HG03457 (cell line): ENCODE results near the gene TEKT4.
"Not testable (repeated sequence)": the region's sequence is repeated elsewhere in the genome, so short reads cannot be mapped to it uniquely, and the experiment has no call there.

Source experiments
- ATAC-seq: cut with Tn5 transposase; IDR thresholded peaks from one replicate; pipeline ENCODE4 v1.9.1; 2021; ENCODE audit warnings: moderate number of reproducible peaks; ENCODE audit not compliant: unreplicated experiment

The TEKT4 gene, protein sequence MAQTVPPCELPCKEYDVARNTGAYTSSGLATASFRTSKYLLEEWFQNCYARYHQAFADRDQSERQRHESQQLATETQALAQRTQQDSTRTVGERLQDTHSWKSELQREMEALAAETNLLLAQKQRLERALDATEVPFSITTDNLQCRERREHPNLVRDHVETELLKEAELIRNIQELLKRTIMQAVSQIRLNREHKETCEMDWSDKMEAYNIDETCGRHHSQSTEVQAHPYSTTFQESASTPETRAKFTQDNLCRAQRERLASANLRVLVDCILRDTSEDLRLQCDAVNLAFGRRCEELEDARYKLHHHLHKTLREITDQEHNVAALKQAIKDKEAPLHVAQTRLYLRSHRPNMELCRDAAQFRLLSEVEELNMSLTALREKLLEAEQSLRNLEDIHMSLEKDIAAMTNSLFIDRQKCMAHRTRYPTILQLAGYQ

DNA sequence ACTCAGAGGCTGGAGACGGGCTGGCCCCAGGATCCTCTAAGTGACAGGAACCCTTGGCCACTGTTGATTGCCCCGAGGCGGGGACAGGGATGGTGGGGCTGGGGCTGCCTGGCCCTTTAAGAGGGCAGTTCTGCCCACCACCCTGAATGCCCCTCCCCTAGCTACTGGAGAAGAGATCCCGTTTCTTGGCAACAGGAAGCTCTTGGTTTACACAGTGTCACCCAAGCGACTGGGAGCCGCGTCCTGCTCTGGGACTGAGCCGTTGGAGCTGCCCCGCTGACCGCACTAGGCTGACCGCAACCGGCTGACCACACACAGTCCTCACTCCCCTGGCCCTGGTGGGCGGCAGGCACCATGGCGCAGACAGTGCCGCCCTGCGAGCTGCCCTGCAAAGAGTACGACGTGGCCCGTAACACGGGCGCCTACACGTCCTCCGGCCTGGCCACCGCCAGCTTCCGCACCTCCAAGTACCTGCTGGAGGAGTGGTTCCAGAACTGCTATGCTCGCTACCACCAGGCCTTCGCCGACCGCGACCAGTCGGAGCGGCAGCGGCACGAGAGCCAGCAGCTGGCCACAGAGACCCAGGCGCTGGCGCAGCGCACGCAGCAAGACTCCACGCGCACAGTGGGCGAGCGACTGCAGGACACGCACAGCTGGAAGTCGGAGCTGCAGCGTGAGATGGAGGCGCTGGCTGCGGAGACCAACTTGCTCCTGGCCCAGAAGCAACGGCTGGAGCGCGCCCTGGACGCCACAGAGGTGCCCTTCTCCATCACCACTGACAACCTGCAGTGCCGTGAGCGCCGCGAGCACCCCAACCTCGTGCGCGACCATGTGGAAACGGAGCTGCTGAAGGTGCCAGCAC, at the start of gene TEKT4:
TSS of gene TEKT4 (plus strand) at position 205 of the 862 bp plus-strand sequence. CDS start at position 355, 150 bp downstream.
- no peak for ATAC-seq

DNA sequence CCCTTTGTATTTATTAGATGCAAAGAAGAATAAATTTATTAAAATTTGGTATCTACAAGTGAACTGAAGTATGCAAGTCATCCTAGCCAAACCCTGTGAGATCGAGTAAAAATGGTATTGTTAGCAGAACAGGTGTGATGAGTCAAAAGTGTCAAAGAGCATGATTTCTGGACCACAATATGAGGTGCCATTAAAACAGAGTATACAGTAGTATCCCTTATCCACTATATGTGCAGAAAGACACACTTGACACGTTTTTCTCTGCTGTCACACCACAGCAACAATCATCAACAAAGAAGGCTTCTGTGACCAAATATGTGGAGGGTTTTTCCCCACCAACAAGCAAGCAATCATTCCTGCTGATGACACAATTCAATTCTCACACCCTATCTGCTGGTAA, 32.0 kb upstream of the TEKT4 start:
- not testable (repeated sequence) for ATAC-seq

DNA sequence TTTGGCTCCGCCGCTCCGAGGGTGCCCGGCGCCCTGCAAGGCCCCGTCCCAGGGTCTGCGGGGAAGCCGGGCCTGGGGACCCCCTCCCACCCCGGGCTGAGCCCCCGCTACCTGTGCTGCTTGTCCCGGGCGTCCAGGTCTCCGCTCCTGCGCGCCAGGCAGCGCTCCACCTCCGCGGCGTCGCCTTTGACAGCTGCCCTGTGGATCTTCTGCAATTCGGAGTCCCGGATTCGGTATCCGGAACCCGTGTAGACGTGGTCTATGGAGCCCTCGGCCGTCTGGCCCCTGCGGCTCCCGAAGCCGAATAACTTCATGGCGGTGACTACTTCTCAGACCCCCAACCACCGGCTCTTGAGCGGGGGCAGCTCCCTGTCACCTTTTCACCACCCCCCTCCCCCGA, 14.4 kb upstream of the TEKT4 start:
- not testable (repeated sequence) for ATAC-seq

DNA sequence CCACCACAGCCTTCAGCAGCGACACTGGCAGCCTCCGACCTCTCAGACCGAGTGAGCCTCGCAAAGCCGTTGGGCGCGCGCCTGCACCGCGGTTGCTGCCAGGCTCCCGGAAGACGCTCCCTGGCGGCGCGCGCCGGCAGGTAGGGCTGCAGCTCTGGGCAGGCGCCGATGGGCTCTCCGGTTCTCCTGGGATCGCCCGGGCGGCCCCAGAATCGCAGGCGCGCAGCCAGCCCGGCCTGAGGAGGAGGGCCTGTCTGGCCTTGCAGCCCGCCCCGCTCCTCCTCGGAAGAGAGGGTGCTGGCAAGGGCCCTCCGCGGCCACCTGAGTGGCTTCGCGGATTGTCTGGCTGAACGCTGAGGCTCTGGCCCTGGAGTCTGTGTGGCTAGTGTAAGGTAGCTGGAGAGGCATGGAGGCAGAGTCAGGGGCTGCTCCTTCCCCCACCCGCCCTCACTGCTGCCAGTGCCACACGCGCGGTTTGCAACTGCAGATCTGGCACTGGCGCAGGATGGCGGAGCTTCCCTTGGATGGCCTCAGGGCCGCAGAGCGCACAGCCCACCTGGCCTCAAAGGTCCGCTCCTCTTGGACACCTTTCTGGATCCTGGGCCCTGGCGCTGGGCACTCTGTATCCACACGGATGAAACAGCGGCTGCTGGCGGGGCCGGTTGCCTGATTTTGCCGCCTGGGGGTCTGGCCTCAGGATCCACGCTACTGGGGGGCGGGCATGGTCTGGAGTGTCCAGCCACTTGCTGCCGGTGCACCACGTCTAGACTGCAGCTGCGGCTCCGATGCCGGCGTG, 13.7 kb upstream of the TEKT4 start:
- not testable (repeated sequence) for ATAC-seq

DNA sequence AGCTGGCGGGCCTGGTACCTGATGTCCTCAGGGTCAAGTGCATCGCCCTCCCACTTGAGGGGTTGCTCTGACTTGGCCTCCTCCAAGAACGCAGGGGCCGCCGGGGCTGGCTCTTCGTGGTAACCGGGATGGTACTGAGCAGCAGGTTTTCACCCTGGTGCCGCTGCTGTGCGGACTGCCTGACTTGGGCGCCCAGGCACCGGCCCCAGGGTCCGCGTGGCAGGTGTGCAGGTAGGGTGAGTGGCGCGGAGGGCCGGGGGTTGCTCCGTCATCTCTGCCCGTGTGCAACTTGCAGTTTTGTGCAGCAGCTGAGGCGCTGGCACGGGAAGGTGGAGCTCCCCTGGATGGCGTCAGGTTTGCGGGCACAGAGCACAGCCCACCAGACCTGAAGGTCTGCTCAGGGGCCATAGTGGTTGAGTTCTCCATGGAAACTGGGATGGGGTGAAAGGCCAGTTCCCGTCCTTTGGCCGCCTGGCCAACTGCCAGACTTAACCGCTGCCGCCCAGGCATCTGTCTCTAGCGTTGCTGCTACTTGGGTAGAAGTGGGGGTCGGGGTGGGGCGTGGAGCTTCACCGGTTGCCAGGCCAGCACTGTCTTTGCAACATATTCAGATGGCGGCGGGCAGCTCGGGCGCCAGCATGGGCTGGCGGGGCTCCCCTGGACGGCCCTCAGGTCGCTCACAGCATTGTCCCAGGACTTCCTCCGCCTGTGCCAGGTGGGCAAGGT, 12.9 kb upstream of the TEKT4 start:
- ATAC-seq = not testable (repeated sequence)

DNA sequence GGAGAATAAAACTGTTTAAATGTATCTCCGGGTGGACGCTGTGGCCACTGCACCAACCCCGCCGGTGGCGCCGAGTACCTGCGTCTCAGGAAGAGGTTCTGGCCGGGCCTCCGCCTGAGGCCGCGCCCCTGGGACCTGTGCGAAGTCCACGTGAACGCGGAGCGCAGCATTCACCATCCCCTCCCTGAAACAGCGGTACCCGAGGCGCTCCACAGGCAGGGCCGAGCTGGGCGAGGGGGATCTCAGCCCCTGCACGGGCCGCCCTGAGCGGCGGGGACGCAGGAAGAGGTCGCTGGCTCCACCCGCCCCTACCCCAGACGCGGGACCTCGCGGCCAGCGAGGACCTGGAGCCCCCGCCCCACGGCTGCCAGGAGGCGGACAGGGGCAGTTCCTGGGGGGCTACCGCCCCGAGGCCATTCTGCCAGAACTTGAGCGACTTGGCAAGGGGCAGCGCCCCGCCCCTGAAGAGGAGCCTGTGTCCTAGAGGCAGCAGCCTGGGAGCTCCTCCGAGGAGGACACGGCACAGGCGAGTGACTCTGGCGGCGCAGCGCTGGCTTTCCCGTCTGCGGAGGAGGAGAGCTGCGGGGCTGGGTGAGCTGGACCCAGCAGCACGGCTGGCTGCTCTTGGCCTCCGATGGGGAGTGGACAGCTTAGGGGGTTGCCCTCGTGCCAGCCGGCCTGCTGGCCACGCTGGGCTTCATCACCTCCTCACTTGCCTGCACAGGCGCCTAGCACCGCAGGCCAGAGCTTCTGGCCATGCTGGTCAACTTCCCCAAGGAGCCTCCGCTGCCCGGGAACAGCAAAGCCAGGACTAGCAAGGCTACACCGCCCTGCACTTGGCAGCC, 9.7 kb upstream of the TEKT4 start:
- no peak for ATAC-seq

DNA sequence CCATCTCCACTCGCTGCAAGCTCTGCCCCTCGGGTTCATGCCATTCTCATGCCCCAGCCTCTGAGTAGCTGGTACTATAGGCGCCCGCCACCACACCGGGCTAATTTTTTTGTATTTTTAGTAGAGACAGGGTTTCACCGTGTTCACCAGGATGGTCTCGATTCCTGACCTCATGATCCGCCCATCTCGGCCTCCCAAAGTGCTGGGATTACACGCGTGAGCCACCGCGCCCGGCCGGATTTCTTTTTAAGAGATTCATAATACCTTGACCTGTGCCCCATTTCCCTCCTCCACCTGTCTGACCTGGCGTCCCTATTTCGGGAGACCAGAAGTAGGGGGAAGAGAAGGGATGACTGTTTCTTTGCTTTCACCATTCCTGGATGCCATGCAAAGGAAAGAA, 8.3 kb upstream of the TEKT4 start:
- ATAC-seq = not testable (repeated sequence)

DNA sequence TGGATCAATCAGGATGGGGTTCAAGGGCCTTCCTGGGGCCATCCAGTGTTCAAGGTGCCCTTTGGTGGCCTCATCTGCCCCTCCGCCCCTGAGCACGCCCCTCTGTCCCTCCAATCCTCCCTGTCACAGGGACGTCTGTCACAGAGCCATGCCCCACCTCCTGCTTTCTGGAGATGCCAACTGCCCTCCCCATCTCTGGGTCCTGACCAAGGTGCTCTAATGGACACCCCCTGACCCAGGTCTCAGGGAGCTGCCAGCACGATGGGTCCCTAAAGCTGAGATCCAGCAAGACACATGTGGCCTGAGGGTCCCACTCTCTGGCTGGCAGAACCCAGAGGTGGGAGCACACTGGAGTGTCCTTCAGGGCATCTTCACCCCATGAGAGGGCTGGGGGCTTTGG, 2.1 kb upstream of the TEKT4 start:
- ATAC-seq = no peak

DNA sequence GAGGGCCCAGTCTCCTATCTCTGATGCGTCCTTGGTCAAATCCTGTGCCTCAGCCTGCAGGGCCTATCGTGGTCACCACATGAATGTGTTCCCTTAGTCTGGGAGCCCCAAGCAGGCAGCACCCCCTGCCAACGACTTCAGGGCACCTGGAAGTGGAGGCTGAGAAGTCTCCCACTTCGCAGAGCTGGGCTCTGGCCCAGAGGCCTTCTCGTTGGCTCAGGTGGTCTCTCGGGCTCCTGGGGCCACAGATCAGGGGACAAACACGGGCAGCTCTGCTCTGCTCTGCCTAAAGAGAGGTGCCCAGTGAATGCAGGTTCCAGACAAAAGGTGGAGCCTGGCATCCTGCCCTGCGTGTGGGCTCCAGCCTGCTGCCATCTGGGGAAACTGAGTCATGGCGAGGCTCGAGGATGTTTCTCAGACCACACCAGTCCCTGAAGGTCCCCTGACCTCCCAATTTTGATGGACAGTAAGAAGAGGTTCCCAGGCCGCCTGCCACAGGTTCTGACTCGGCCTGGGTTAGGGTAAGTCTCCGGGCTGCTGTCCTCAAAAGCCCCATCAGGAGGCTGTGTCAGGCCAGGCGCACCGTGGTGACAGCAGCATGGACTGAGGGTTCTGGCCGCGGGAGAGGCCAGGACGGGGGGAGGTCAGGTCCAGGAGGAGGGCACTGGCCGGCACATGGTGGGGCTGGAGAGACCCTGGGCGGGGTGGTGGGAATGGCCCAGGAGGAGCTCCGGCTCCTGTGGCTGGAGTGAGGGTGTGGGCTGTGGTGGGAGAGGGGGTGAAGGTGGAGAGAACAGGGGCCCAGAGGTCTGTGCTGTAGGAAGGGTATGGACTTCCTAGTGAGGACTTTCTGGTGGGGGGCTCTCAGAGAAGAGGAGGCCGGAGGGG, 1.4 kb upstream of the TEKT4 start:
- ATAC-seq = no peak

DNA sequence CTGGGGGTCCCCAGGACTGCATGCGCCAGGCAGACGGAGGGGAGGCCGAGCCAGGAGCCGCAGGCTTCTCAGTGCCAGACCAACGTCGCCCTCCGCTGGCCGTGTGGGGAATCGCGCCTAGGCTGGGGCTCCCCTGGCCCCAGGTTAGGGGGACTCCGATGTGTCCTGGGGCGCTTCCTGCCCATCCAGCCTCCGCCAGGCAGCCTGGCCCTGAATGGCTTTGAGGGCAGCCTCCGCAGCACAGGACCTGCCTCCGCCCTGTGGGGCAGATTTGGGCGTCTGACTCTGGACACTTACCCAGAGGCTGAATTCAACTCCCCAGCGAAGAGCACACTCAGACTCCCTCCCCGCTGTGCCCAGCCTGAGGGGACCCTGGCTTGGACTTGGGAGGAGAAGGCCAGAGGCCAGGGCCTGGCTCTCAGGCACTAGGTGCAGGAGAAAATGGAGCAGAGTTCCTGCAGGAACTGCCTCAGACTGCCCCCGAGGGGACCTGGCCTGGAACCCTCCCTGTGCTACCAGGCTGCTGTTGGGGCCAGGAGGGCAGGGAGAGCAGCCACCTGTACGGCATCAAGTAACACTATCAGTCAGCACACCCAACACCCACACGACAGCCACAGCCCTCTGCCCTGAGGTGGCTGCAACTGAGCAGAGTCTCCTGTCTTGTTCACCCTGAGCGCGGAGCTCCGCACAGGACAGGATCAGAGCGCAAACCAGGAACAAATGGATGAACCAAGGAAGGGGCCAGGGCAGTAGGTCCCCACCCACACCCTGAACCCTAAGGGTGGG, 597 bp upstream of the TEKT4 start:
- no peak for ATAC-seq

DNA sequence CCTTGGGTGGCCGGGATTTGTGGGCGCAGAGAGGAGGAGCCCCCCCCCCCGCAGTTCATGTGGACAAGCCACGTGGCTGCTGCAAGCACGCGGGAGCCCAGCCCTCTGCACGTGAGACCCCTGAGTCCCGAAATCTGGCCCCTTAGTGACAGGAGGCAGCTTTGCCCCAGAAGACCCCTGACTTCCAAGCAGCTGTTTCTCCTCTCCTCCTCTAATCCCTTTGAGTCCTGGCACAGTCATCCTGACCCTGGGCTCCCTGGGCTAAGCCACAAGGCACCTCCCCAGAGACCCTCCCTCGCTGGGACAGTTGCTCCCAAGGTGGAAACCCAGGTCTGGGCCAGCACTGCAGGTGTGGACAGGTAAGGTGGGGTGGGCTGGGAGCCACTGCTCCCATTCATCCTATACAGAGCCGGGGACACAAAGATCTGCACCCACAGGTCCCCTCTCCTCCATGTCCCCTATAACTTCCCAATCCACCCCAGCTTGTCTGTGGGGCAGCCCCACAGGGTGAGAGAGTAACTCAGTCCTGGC, 923 bp downstream of the TEKT4 start:
- ATAC-seq = no peak

DNA sequence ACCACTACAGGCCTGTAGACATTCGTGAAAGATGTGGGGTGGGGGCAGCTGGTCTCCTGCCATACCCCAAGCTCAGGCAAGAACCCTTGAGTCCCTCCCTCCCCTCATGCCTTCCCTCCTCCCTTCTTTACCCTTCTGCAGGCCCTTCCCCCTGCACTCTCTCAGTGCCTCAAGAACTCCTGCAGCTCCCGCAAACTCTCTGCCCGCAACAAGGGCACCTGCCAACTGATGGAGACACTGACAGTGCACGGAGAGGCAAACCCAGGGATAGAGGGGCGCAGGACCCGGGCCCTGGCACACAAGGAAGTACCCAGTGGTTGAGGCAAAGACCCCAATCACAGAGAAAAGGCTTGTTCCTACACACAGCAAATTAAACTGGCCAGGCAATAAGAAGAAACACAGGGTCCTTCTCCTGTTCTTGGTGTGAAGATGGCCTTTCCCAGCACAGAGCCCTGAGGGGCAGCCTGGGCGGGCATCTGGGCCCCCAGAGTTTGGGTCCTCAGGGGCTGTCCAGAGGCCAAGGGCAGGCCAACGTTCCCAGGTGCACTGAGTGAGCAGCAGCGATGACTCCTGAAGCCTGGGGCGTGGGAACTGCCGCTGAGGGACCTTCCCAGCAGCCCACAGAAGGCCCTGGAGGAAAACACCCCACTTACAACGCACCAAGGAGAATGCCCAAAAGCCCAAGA, 1.6 kb downstream of the TEKT4 start:
- no peak for ATAC-seq

DNA sequence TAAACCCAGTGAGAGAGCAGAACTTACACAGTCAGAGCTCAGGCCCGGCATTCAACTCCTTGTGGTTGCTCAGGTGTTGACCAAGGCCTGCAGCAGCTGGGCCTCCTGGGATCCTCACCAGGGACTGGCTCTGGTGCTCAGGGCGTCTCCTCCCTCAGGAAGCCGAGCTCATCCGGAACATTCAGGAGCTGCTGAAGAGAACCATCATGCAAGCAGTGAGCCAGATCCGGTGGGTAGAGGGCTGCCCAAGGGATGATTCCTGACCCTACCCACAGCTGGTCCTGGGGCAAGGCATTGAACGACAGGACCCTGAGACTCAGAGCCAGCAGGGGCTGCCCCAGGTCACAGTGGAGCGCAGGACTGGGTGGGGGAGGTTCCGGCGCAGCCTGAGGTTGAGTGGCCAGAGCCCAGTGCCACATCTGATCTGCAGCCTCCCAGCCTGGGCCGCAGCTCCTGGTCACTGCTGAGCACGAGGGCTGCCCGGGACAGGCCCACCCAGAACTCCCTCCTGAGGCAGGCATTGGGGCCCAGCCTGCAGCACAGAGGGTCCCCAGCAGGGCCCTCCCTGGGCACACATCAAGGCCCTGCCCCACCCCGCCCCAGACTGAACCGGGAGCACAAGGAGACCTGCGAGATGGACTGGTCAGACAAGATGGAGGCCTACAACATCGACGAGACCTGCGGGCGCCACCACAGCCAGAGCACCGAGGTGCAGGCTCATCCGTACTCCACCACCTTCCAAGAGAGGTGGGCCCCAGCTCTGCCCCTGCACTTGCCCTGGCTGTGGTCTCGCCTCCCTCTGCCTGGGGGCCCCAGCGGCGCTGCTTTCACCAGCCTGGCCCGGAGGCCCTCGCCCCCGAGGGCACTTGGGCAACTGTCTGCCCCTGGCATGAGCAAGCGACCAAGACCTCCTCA, 2.4 kb downstream of the TEKT4 start:
- no peak for ATAC-seq

DNA sequence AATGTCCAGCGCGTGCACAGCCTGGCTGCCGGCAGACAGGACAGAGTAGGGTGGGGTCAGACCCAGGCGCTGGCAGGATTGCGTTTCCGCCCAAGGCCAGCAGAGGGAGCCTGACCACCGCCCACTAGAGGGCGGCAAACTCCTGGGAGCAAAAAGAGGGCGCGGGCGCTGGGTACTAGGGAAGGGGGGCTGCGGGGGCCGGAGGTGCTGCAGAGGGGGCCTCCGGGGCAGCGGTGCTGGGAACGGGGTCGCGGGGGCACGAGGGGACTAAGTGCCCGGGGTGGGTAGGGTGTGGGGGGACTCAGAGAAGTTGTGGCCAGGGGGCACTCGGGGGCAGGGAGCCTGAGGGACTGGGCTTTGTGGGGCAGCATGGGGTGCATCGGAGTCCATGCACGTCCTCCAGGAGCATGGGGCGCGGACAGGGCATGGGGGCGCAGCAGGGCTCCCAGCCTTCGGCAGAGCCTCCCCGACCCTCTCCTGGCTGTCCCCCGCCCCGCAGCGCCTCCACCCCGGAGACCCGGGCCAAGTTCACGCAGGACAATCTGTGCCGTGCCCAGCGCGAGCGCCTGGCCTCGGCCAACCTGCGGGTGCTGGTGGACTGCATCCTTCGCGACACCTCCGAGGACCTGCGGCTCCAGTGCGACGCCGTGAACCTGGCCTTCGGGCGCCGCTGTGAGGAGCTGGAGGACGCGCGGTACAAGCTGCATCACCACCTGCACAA, 3.2 kb downstream of the TEKT4 start:
- peak; percentile 83 for ATAC-seq
